Prostate gland (tissue), 2 donors: ENCODE data around the gene TTYH1. TPM values are rescaled to one million over a fixed set of nuclear protein-coding genes. Genes with fewer than 3 reads are reported as not detected.

ENCODE experiments used
- DNase-seq: peaks from one replicate; pipeline ENCODE4 v3.0.0-alpha.2; 2019; ENCODE audit warnings: low spot score
- H3K27ac ChIP-seq, 2 donors: fragments of 200-600 bp; sonication (generic); 2 replicates each; pipeline ENCODE4 v1.5.1; 2017 to 2019
- H3K27me3 ChIP-seq: fragments of 200-600 bp; sonication (generic); replicated peaks from 2 replicates; pipeline ENCODE4 v1.5.1; 2019; ENCODE audit not compliant: insufficient read depth
- H3K36me3 ChIP-seq, 2 donors: fragments of 200-600 bp; sonication (generic); 1 replicate in 1 of 2; 2 replicates in 1 of 2; pipeline versions ENCODE4 v1.5.1 to v1.8.1; 2017 to 2019
- H3K4me1 ChIP-seq: fragments of 200-600 bp; sonication (generic); replicated peaks from 2 replicates; pipeline ENCODE4 v1.5.1; 2019
- H3K4me3 ChIP-seq, 2 donors: fragments of 200-600 bp; sonication (generic); 2 replicates each; pipeline ENCODE4 v1.5.1; 2017 to 2019
- H3K9me3 ChIP-seq: fragments of 200-600 bp; sonication (generic); 2 replicates; pipeline ENCODE4 v1.5.1; 2017
- POLR2A ChIP-seq: fragments of 450-650 bp; IDR thresholded peaks from one replicate; pipeline ENCODE4 v1.6.1; 2016; ENCODE audit warnings: antibody characterized with exemption, mild to moderate bottlenecking
- POLR2AphosphoS5 ChIP-seq: sonication (generic); formaldehyde crosslinking; IDR thresholded peaks from one replicate; pipeline ENCODE4 v1.6.1; 2017; ENCODE audit warnings: antibody characterized with exemption
- WGBS: methylation state at CpG from one replicate; pipeline ENCODE4 v1.1.5; 2018; 5-methylcytosine and 5-hydroxymethylcytosine counted together
- intact Hi-C: fragments of 100-400 bp; cut with DNase I; formaldehyde crosslinking; loops from one replicate; pipeline ENCODE4 v1.14.2; 2022
- total RNA-seq, 2 donors: library from RNA; depleted of rRNA; stranded (reverse); fragments of >200 nt; gene quantifications; one replicate each; pipeline ENCODE4 v1.1.0, GENCODE V29; 2016
- TF ChIP-seq, protein P1 (sequence below), 4 experiments: fragments of 200-600 bp in 2 of 4; fragments of 450-650 bp in 2 of 4; sonication (generic) in 2 of 4; IDR thresholded peaks; 1 replicate in 3 of 4; 2 replicates in 1 of 4; pipeline ENCODE4 v1.5.1; 2016 to 2019; ENCODE audit warnings: antibody characterized with exemption in 4 of 4, mild to moderate bottlenecking in 2 of 4, moderate library complexity in 2 of 4

The TTYH1 gene
- total RNA-seq, 2 donors from 2014 or later, result 1.8 to 136 TPM

GRCh38 chr19:54412877-54413276 lies 2.4 kb upstream of the TTYH1 start:
- Histone ChIP-seq H3K27me3 (peaks cover 22% of the 10 kb centered on the region), H3K9me3 (no peaks in the 10 kb centered on the region), H3K36me3 (no peaks in the 10 kb centered on the region), H3K27ac (no peak overlapping the region), H3K4me1 (no peaks in the 10 kb centered on the region), H3K4me3 (no peak overlapping the region)
- DNase-seq, result no peak
- WGBS, result 72% methylated on average over 4 of the region's 4 CpGs
- intact Hi-C loops, result no loop called here
- no peak for TF ChIP-seq POLR2AphosphoS5

DNA sequence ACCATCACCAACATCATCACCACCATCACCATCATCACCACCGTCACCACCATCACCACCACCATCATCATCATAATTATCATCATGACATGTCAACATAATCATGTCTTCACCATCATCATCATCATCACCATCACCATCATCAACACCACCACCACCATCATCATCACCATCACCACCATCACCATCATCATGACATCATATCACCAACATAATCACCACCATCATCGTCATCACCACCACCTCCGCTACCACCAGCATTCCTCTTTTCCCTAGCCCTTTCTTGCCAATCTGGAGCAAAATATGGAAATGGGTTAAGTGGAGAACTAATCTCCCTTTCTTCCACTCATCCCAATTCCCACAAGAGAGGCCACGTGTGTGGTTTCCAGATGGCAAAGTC lies 1.1 kb upstream of the TTYH1 start:
- no peak for DNase-seq
- TF ChIP-seq, protein P1, sequence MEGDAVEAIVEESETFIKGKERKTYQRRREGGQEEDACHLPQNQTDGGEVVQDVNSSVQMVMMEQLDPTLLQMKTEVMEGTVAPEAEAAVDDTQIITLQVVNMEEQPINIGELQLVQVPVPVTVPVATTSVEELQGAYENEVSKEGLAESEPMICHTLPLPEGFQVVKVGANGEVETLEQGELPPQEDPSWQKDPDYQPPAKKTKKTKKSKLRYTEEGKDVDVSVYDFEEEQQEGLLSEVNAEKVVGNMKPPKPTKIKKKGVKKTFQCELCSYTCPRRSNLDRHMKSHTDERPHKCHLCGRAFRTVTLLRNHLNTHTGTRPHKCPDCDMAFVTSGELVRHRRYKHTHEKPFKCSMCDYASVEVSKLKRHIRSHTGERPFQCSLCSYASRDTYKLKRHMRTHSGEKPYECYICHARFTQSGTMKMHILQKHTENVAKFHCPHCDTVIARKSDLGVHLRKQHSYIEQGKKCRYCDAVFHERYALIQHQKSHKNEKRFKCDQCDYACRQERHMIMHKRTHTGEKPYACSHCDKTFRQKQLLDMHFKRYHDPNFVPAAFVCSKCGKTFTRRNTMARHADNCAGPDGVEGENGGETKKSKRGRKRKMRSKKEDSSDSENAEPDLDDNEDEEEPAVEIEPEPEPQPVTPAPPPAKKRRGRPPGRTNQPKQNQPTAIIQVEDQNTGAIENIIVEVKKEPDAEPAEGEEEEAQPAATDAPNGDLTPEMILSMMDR (IDR thresholded peaks at IDR 0.05), result no peak
- no peak for TF ChIP-seq POLR2A
- TF ChIP-seq POLR2AphosphoS5, result no peak
- WGBS, result 93% methylated on average over 4 of the region's 4 CpGs
- Histone ChIP-seq H3K27ac (no peak overlapping the region), H3K4me3 (no peak overlapping the region), H3K4me1 (no peaks in the 10 kb centered on the region), H3K9me3 (no peaks in the 10 kb centered on the region), H3K27me3 (peaks cover 22% of the 10 kb centered on the region), H3K36me3 (no peaks in the 10 kb centered on the region)
- intact Hi-C loops, result no loop called here

- Histone ChIP-seq H3K36me3 (no peaks in the 10 kb centered on the region), H3K27ac (no peak overlapping the region), H3K9me3 (no peaks in the 10 kb centered on the region), H3K4me1 (no peaks in the 10 kb centered on the region), H3K27me3 (peaks cover 38% of the 10 kb centered on the region), H3K4me3 (no peak overlapping the region)
- DNase-seq, result no peak
- TF ChIP-seq POLR2A (no peak), POLR2AphosphoS5 (no peak)
- TF ChIP-seq, protein P1 (IDR thresholded peaks at IDR 0.05), result no peak
- 9% methylated on average over 28 of the region's 28 CpGs for WGBS
- intact Hi-C loops, result no loop called here
Observed at GRCh38 chr19:54415901-54416673, 823 bp downstream of the TTYH1 start.

DNA sequence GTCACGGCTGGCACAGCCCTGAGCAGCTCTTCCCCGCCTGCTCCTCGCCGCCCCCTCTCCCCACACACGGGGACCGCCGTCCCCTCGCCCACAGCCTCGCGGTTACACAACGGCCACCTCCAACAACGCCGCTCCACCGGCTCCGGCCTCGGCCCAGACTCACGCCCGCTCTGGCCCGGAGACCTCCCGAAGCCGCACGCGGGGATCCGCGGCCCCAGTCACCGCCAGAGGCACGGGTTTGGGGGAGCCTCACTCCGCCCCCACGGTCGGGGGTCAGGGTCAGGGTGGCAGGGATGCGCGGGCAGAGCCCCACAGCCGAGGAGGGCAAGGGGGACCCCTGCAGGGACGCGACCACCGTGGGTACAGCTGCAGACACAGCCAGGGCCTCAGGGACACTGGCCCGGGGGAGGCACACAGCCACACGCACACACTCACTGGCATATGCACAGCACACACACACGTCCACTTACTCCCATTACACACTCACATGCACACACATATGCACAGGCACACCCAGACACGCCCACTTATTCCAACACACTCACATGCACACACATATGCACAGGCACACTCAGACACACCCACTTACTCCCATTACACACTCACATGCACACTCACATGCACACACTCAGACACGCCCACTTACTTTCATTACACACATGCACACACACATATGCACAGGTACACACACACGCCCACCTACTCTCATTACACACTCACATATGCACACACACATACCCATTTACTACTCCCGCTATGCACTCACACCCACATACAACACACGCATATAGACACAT lies 1.6 kb downstream of the TTYH1 start:
- H3K4me3 ChIP-seq, result no peak overlapping the region
- no peaks in the 10 kb centered on the region for H3K4me1 ChIP-seq
- H3K9me3 ChIP-seq, result no peaks in the 10 kb centered on the region
- no peaks in the 10 kb centered on the region for H3K36me3 ChIP-seq
- no peak for DNase-seq
- intact Hi-C loops, result no loop called here
- peaks cover 38% of the 10 kb centered on the region for H3K27me3 ChIP-seq
- no peak overlapping the region for H3K27ac ChIP-seq
- TF ChIP-seq, protein P1 (IDR thresholded peaks at IDR 0.05), result no peak
- TF ChIP-seq POLR2A (no peak), POLR2AphosphoS5 (no peak)
- WGBS, result 46% methylated on average over 43 of the region's 44 CpGs

GRCh38 chr19:54418030-54418929 lies 3.0 kb downstream of the TTYH1 start:
- intact Hi-C loops, result no loop called here
- Histone ChIP-seq H3K9me3 (no peaks in the 10 kb centered on the region), H3K36me3 (no peaks in the 10 kb centered on the region), H3K27ac (no peak overlapping the region), H3K4me1 (no peaks in the 10 kb centered on the region), H3K4me3 (no peak overlapping the region), H3K27me3 (peaks cover 38% of the 10 kb centered on the region)
- DNase-seq, result no peak
- WGBS, result 17% methylated on average over 23 of the region's 25 CpGs
- TF ChIP-seq, protein P1 (IDR thresholded peaks at IDR 0.05), result no peak
- no peak for TF ChIP-seq POLR2A
- TF ChIP-seq POLR2AphosphoS5, result no peak
